Measurements from ENCODE around the gene PPP2R3A.

GRCh38 chr3:136184703-136185102 is 219.2 kb downstream of the PPP2R3A start:
- TF ChIP-seq EZH2phosphoT487 (IDR thresholded peaks at IDR 0.05; ENCODE audit: low read depth) (no peak), CTCF (IDR thresholded peaks at IDR 0.05; ENCODE audit: low read depth, low read length) (no peak)
